ENCODE measurements around the gene ASF1B. TPM values are rescaled to one million over a fixed set of nuclear protein-coding genes. Genes with fewer than 3 reads are reported as not detected.

The ASF1B gene
- total RNA-seq = 2.8 and 3.6 TPM in 2 replicates

DNA sequence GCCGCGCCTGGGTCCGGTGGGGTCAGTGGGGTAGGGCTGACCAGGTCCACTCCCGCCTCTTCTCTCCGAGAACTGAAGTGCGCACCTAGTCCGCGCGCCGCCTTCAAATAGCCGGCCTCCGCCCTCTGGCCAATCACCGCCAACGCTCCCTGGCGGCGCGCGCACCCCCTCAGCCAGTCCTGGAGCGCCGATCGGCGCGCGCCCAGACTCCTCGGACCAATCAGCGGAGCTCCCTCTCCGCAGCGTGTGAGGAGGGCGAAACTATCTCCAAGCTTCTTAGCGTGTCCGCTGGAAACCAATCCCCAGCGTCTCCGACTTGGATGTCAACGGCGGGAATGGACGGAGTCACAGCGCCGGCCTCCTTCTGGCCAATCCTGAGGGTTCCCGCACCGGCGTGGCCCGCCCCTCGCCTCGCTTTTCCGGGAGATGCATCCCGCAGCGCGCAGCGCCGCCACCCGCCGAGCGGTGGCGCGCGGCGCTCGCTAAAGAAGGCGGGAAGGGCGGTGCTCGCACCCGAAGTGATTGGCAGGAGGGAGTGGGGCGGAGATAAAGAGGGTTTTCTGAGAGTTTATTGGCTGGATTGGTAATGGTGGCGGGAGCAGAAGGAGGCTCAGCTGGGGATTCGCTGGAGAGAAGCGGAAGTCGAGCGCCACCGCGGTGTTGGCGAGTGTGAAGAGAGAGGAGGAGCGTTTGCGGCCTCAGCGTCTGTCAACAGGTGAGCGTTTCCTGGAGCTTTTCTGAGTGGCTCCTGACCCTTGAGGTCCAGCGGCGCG is at the start of gene ASF1B:
Gene ASF1B, minus strand, starts transcription at position 81 of the 773 bp plus-strand sequence. CDS start 133 bp downstream, outside the sequence.

GRCh38 chr19:14117668-14118164 is 18.7 kb downstream of the ASF1B start, which contains the start of gene PRKACA:
Gene PRKACA, minus strand, starts transcription at chr19:14117762. Its CDS starts 215 bp downstream, at chr19:14117547.

DNA sequence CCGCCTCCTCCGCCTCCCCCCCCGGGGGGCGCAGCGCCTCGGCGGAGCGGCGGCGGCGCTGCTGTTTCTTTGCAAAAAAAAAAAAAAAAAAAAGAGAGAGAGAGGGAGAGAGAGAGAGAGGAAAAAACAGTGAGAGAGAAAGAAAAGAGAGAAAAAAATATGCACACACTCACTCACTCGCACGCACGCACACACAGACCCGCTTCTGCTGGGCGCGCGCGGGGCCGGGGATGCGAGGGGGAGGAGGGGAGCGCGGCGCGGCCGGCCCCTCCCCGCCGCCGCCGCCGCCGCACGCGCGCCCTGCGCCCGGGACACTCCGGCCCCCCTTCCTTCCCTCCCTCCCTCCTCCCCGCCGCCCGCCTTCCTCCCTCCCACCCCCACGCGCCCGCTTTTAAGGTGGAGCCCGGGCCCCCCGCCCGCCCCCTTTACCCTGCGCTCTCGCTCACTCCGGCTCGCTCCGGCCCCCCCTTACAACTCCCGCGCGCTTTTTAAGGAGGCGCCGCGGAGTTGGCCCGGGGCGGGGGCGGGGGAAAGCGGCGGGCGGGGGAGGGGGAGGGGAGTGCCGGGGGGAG is 45.8 kb downstream of the ASF1B start, which contains the start of gene SAMD1:
Gene SAMD1, minus strand, starts transcription at position 243 of the 572 bp plus-strand sequence.

DNA sequence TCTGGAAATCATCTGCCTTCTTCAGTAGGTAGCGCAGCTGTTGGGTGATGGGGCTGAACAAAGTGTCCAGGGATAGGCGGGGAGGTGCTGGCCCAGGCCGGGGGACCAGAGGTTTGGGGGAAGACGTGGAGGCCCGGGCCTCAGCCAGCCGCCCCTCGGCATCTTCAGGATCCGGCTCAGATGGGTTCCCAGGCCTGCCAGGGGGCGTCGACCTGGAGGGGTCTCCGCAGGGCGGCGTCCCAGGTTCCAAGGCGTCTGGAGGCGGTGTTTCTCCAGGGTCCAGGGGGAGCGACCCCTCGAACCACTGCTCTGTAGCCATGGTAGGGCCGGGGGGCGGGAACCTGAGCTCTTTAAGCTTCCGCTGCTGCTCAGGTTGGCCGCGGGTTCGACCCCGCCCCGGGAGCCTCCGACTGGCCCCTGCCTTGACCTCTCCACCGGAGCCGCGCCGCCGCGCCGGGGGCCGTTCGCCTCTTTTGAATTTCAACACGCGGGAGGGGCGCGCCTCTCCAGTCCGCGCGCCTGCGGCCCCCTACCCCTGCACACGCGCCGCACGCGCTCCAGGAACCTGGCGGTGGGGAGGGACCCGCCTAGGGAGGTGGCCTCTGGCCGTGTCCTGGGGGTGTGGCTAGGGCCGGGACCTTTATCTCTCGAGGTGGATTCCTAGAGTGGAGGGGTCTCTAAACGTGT is 50.9 kb downstream of the ASF1B start, which contains the start of gene C19orf67:
Gene C19orf67, minus strand, starts transcription at position 475 of the 687 bp plus-strand sequence. Its CDS starts 156 bp downstream, at position 319.

DNA sequence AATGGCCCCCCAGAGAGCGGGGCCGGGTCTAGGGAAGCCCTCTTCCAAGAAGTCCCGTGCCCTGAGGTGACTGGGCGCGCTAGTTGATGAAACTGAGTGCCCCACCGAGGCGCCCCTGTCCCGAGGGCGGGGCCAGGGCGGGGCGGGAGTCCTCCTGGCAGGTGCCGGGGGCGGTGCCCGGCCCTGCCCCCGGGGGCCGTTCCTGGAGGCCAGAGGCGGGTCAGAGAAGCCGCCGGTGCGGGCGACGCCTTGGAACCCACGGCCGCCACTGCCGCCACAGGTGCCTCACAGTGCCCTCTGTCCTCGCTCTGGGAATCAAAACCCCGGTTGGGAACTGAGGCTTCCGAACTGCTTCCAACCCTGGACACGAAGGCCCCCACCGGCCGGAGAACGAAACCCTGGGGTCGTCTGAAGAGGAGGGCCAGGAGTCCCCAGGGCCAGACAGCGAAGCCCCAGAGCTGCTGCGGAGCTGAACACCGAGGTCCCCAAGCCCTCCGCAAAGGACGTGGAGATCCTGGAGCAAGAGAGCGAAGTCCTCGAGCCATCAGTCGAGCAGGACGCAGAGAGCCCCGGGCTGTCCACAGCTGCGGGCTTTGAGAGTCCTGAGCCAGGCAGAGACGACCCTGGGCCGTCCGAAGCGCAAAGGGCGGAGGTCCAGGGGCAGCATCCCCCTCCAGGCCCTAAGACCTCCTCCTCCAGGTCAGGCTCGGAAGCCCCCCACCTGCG is 63.7 kb downstream of the ASF1B start, which contains the start of gene MISP3:
Gene MISP3, plus strand, starts transcription at position 252 of the 726 bp plus-strand sequence. CDS start 524 bp downstream, outside the sequence.

Other genes starting within 250 kb of the ASF1B start
- gene BRME1, start 230.5 kb downstream of the ASF1B start, total RNA-seq = 0.09 and 0.22 TPM in 2 replicates
- gene CC2D1A, start 230.4 kb downstream of the ASF1B start, total RNA-seq = 3.5 and 3.7 TPM in 2 replicates
- not detected in 2 replicates for gene PODNL1, start 198.2 kb downstream of the ASF1B start, total RNA-seq
- 6.3 and 8.7 TPM in 2 replicates for gene DCAF15, start 184.1 kb downstream of the ASF1B start, total RNA-seq
- 1.7 and 2.1 TPM in 2 replicates for gene RFX1, start 130.3 kb downstream of the ASF1B start, total RNA-seq
- not detected in 2 replicates for gene RLN3, start 108.4 kb downstream of the ASF1B start, total RNA-seq
- gene IL27RA, start 104.8 kb downstream of the ASF1B start, total RNA-seq = 2.7 and 3.8 TPM in 2 replicates
- not detected in 2 replicates for gene PALM3, start 74.5 kb downstream of the ASF1B start, total RNA-seq
- gene MISP3, start 63.8 kb downstream of the ASF1B start, total RNA-seq = under 0.01 and 0.22 TPM in 2 replicates
- not detected in 2 replicates for gene C19orf67, start 50.8 kb downstream of the ASF1B start, total RNA-seq
- 9.4 and 12.5 TPM in 2 replicates for gene SAMD1, start 45.8 kb downstream of the ASF1B start, total RNA-seq
- 32.6 and 35.6 TPM in 2 replicates for gene PRKACA, start 18.8 kb downstream of the ASF1B start, total RNA-seq
- gene ADGRL1, start 69.6 kb upstream of the ASF1B start, total RNA-seq = 5.4 and 7.9 TPM in 2 replicates
- gene ADGRE5, start 244.9 kb upstream of the ASF1B start, total RNA-seq = 5.8 and 6.0 TPM in 2 replicates